KOPT-K1 (cell line): Measurements from ENCODE around the gene CROCC2.

ENCODE experiments used
- H3K27ac ChIP-seq: fragments of 200-600 bp; sonication (generic); 2 replicates; pipeline ENCODE4 v1.5.1; 2016; ENCODE audit warnings: antibody characterized with exemption, mild to moderate bottlenecking, low read depth, low read length; ENCODE audit not compliant: poor library complexity, severe bottlenecking
- H3K36me3 ChIP-seq: fragments of 200-600 bp; sonication (generic); 2 replicates; pipeline ENCODE4 v1.5.1; 2017; ENCODE audit warnings: antibody characterized with exemption, mild to moderate bottlenecking, low read length, moderate library complexity; ENCODE audit not compliant: insufficient read depth
- H3K9me3 ChIP-seq: fragments of 200-600 bp; sonication (generic); 2 replicates; pipeline ENCODE4 v1.5.1; 2017; ENCODE audit warnings: antibody characterized with exemption, low read length, mild to moderate bottlenecking; ENCODE audit not compliant: insufficient read depth, poor library complexity, severe bottlenecking

Gene CROCC2

GRCh38 chr2:240918258-240919091 lies 12.3 kb downstream of the CROCC2 start:
- H3K36me3 ChIP-seq: no peaks in the 10 kb centered on the region
- no peaks in the 10 kb centered on the region for H3K9me3 ChIP-seq
- no peak overlapping the region for H3K27ac ChIP-seq

- H3K36me3 ChIP-seq: no peaks in the 10 kb centered on the region
Observed at GRCh38 chr2:240919161-240919781, 13.1 kb downstream of the CROCC2 start.

GRCh38 chr2:240919786-240920782 lies 13.9 kb downstream of the CROCC2 start:
- H3K9me3 ChIP-seq: no peaks in the 10 kb centered on the region
- H3K27ac ChIP-seq: no peak overlapping the region
- no peaks in the 10 kb centered on the region for H3K36me3 ChIP-seq

More at GRCh38 chr2:240919161-240919781, 13.1 kb downstream of the CROCC2 start:
- no peaks in the 10 kb centered on the region for H3K9me3 ChIP-seq
- H3K27ac ChIP-seq: no peak overlapping the region

- Histone ChIP-seq H3K36me3 (no peaks in the 10 kb centered on the region), H3K27ac (no peak overlapping the region)
Observed at GRCh38 chr2:240920783-240921231, 14.7 kb downstream of the CROCC2 start.

GRCh38 chr2:240921311-240921994 lies 15.3 kb downstream of the CROCC2 start:
- Histone ChIP-seq H3K27ac (no peak overlapping the region), H3K36me3 (no peaks in the 10 kb centered on the region), H3K9me3 (no peaks in the 10 kb centered on the region)

More at GRCh38 chr2:240920783-240921231, 14.7 kb downstream of the CROCC2 start:
- H3K9me3 ChIP-seq: no peaks in the 10 kb centered on the region

- no peaks in the 10 kb centered on the region for H3K9me3 ChIP-seq
- no peak overlapping the region for H3K27ac ChIP-seq
- no peaks in the 10 kb centered on the region for H3K36me3 ChIP-seq
Observed at GRCh38 chr2:240921995-240922244, 15.8 kb downstream of the CROCC2 start.

GRCh38 chr2:240922245-240922981 lies 16.3 kb downstream of the CROCC2 start:
- H3K36me3 ChIP-seq: no peaks in the 10 kb centered on the region
- H3K27ac ChIP-seq: no peak overlapping the region
- no peaks in the 10 kb centered on the region for H3K9me3 ChIP-seq

GRCh38 chr2:240922982-240923537 lies 16.9 kb downstream of the CROCC2 start:
- Histone ChIP-seq H3K9me3 (no peaks in the 10 kb centered on the region), H3K36me3 (no peaks in the 10 kb centered on the region), H3K27ac (no peak overlapping the region)

- Histone ChIP-seq H3K9me3 (no peaks in the 10 kb centered on the region), H3K36me3 (no peaks in the 10 kb centered on the region), H3K27ac (no peak overlapping the region)
Observed at GRCh38 chr2:240925191-240925567, 19.0 kb downstream of the CROCC2 start.

- no peak overlapping the region for H3K27ac ChIP-seq
- H3K9me3 ChIP-seq: no peaks in the 10 kb centered on the region
- no peaks in the 10 kb centered on the region for H3K36me3 ChIP-seq
Observed at GRCh38 chr2:240925568-240926515, 19.7 kb downstream of the CROCC2 start.

GRCh38 chr2:240926516-240927389 lies 20.6 kb downstream of the CROCC2 start:
- no peaks in the 10 kb centered on the region for H3K9me3 ChIP-seq
- H3K27ac ChIP-seq: no peak overlapping the region
- H3K36me3 ChIP-seq: no peaks in the 10 kb centered on the region

GRCh38 chr2:240927390-240927781 lies 21.2 kb downstream of the CROCC2 start:
- no peaks in the 10 kb centered on the region for H3K9me3 ChIP-seq
- no peaks in the 10 kb centered on the region for H3K36me3 ChIP-seq
- no peak overlapping the region for H3K27ac ChIP-seq
